HG02938 (cell line): ENCODE data around the gene TSPEAR.

Source experiments
- ATAC-seq: cut with Tn5 transposase; IDR thresholded peaks from one replicate; pipeline ENCODE4 v1.9.1; 2021; ENCODE audit warnings: mild to moderate bottlenecking, moderate library complexity; ENCODE audit not compliant: unreplicated experiment

TSPEAR gene

DNA sequence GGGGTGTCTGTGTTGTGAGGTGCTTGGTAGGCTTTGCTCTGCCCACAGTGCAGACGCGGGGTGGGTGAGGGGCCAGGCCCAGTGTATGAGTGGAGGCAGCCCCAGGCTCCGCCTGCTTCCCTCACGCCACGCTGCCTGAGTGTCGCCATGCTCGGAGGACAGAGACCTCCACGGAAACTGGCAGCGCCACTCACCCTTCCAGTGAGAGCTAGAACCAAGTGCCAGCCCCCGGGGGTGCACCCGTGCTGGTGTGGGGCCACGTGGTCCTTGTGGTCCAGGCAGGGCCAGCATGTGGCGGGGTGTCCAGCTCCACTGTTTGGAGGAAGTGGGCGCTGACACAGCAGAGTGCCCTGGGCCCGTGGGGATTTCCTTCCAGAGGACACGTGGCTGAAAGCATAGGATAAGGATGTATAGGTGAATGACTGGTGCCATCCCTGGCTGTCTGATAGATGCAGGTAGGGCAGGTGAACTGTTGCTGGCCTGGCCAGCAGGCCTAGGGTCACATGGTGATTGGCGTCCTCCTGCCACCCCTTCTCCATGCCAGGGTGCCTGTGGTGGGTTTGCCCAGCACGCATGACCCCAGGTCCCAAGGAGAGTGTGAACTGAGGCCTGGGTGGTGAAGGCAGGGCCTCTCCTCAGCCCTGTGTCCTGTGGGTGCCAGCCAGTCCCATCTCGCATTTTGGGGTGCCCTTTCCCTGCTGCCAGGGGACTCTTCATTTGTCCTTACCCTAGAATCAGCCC is 252.2 kb downstream of the TSPEAR start:
- ATAC-seq, result no peak

DNA sequence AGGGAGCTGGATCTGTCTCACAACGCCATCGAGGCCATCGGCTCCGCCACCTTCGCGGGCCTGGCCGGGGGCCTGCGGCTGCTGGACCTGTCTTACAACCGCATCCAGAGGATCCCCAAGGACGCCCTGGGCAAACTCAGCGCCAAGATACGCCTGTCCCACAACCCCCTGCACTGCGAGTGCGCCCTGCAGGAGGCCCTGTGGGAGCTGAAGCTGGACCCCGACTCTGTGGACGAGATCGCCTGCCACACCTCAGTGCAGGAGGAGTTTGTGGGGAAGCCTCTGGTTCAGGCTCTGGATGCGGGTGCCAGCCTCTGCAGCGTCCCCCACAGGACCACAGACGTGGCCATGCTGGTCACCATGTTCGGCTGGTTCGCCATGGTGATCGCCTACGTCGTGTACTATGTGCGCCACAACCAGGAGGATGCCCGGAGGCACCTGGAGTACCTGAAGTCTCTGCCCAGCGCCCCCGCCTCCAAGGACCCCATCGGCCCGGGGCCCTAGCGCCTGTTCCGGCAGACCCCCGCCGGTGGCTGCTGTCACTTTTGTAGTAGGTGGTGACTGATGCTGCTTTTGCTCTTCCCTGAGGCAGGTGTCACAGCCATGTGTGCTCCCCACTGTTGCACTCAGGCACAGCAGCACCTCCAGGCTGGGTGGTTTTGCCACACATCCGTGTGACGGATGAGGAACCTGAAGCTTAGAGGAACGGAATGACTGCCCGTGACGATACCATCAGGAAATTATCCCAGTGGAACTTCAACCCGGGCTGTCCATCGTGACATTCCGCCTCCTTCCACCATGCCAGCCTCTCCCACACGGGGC is 254.2 kb downstream of the TSPEAR start:
- ATAC-seq, result no peak

DNA sequence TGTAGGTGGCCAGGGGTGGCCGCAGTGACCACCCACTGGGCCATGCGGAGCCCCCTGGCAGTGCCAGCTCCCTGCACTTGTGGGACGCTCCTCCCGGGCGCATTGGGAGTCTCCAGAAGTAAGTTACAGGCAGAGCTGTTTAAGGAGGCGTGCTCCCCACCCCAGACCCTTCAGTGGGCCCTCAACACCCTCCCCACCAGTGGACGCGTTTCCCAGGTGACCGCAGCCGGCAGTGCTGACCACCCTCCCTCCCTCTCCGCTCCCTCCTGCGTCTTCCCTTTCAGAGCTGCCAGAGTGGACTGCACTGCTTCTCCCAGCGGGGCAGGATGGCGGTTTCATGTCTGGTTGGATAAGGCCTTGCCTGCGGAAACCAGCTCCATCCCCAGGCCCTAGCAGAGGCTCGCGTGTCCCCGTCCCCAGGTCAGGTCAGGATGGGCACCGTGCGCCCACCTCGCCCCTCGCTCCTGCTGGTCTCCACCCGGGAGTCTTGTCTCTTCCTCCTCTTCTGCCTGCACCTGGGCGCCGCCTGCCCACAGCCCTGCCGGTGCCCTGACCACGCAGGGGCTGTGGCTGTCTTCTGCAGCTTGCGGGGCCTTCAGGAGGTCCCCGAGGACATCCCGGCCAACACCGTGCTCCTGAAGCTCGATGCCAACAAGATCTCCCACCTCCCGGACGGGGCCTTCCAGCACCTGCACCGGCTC is 255.0 kb downstream of the TSPEAR start:
- no peak for ATAC-seq

DNA sequence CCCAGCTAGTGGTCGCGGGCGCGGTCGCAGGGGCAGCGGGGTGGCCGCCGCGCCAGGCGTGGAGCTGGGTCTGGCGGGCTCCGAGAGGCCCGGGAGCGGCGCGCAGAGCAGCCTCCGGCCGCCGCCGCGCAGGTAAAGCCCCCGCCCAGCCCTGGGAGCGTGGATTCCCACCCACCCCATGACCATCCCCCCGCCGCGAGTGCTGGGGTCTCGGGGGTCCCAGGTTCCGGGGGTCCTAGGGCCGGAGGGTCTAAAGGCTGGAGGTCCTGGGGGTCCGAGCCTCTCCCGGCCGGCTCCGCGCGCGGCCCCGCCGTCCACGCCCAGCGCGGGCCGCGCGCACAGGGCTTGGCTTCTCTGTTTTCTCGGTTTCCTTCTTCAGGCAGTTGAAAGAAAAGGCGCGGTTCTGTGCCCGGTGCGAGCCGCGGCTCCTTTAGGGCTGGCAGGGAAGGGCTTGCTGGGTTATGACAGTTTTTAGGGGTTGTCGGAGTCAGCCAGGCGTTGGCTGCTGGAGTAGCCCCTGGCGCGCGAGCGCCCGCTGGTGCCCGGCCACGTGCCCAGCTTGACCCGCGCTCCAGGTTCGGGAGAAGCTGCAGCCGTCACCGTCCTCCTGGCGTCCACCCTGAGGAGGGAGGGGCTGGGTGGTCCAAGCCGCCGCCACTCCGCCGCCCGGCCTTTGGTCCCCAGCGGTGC is 255.7 kb downstream of the TSPEAR start:
- no peak for ATAC-seq

DNA sequence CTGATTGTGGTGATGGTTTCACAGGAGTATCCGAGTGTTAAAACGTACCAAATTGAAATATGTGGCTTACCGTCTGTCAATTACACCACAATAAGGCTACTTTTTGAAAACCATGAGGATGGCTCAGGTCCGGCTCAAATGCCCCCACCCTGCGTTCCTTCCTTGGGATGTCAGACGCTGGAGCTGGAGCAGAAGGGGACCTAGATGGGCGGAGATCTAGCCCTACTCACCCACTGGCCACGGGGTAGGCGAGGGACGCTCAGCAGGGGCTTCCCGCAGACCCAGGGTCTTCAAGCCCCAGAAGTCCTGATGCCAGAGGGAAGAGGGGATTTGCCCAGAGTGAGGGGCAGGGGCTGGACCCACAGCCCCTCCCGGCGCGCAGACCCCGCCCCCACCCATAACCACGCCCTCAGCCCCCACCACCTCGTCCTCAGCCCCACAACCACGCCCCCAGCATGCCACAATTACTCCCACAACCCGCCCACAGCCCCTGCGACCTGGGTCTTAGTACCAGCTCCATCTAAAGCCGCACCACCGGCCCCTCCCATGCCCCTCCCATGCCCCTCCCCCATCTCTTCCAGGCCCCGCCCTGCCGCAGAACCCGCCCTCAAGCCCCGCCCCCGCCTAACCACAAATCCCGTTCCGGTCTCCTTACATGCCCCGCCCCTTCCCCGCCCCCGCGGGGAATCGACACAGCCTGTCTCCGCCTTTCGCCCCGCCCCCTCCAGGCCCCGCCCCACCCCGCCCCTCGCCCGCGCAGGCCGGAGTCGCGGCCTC is 256.4 kb downstream of the TSPEAR start, which contains the start of gene LRRC3:
TSS of gene LRRC3 (plus strand) at position 764 of the 777 bp plus-strand sequence. CDS start 1,135 bp downstream, outside the sequence.
- ATAC-seq, result no peak

DNA sequence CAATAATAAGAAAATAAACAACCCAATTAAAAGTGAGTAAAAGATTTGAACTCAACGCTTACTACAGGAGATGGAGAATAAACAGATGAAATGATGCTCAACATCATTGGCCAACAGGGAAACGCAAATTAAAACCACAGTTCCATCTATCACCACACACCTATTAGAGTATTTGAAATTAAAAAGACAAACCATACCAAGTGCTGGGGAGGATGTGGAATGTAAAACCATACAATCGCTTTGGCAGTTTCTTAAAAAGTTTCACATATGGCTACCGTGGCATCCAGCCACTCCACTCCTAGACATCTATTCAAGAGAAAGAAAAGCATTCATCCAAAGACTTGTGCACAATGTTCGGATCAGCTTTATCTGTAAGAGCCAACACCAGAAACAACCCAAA is 257.3 kb downstream of the TSPEAR start:
- no peak for ATAC-seq

DNA sequence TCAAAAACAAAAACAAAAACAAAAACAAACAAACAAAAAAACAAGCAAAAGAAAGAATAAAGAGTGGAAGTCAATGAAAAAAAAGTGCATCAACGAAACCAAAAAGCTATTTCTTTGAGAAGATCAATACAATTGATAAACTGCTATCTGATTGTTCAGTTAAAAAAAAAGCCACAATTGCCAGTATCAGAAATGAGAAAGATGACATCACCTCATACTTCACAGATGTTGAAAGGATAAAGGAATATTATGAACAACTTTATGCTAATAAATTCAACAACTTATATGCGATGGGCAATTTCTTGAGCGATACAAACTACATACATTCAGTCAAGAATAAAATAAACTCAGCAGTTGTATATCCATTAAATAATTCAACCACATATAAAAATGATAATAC is 258.3 kb downstream of the TSPEAR start:
- ATAC-seq, result no peak

DNA sequence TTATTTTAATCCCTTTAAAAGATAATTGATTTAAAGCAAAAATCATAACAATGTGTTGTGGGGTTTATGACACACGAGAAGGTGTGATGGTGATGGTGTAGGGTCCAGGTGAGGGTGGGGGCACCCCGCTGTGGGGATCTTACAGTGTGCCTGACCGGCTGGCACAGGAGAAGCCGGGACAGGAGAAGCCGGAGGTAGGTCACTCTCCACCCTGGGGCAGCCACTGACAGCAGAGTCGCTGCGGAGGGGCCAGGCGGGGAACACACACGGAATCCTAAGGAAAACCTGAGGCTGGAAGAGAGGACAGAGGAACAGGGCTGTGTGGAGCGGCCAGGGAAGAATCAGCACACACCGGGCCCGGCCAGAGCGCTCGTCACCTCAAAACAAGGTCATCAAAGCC is 260.4 kb downstream of the TSPEAR start:
- ATAC-seq, result no peak

DNA sequence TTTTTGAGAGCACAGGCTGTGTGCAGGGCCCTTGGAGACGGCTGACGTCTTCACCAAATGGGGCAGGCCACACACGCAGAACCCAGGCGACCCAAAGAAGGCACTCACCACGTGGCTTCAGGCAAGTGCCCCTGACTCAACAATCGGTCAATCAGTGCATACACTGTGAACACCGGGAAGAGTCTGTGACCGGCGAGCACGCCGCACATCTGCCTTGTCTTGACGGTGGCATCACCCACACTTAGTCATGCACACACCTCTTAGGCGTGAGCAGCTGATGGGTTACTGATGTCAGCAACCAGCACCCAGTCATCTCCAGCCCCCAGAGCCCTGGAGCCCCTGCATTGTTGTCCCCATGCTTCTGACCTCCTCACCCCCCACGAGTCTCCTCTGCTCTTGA is 261.0 kb downstream of the TSPEAR start:
- ATAC-seq, result no peak

DNA sequence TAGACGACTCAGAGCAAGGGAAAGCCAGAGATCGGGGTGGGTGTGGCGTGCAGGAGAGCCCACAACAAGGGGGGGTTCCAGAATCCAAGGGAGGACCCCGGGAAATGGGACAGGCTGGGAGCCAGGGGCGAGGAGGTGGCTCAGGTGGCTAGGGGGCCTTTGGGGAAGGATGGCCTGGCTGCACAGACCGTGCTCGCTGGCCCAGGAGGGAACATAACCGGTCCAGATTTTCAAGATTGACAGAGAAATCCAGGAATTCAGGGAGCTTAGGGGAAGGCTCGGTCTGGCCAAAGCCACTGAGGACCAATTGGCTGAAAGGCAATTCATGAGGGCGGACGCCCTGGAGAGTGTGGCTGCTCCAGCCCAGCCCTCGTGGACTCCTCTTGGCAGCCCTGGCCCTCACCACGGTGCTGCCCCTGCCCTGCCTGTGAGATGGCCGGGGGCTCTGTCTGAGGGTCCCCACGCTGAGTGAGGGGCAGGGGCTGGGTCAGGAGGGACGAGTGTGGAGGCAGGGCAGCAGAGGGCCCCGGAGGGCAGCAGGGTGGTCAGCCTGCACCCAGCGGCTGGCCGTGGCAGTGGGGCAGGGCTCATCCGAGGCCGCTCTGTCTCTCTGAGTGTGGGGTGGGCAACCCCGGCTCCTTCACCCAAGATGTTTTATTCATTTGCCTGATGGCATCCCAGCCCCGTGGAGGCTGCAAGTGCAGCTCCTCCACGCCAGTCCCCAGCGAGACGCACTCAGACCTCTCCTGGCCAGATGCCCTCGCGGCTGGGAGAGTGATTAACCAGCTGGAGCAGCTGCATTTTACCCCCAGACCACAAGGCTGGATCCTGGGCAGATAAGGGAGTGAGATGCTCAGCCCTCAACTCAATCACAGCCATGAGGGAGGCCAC is 261.7 kb downstream of the TSPEAR start:
- ATAC-seq, result no peak

DNA sequence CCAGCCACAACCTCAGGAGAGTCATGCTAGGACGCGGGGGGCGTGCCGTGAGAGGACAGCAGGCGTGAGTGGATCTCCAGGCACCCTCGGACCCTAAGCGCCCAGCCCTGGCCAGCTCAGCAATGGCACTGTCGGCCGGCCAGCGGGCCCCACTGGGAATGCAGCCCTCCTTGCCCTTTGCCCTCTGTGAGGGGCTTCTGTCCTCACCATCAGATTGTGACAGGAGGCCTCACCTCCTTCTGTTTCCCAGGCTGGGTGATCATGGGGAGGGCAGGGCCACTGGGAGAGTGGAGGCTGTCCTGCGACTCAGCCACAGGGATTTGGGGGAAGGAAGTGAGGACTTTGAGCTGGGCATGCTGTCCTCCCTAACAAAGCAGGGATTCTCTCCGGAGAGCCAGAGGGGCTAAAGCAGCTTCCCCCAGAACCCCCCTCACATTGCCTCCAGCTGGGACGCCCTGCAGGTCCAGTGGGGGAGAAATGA is 262.7 kb downstream of the TSPEAR start:
- no peak for ATAC-seq
